HUES48 (cell line): ENCODE data around the gene NCSTN.

Source experiments
- H3K27ac ChIP-seq: one replicate; pipeline ENCODE4 v1.7.0; 2013; ENCODE audit warnings: low read depth, low read length, inconsistent platforms
- H3K27me3 ChIP-seq: 2 replicates; pipeline ENCODE4 v1.6.1; 2013; ENCODE audit warnings: mild to moderate bottlenecking, low read length; ENCODE audit not compliant: control insufficient read depth, insufficient read depth
- H3K36me3 ChIP-seq: 2 replicates; pipeline ENCODE4 v1.6.1; 2013; ENCODE audit warnings: low read length; ENCODE audit not compliant: control insufficient read depth, insufficient read depth
- H3K4me1 ChIP-seq: 2 replicates; pipeline ENCODE4 v1.6.1; 2013; ENCODE audit warnings: mild to moderate bottlenecking, low read length; ENCODE audit not compliant: control insufficient read depth, insufficient read depth
- H3K4me3 ChIP-seq: 2 replicates; pipeline ENCODE4 v1.5.1; 2013; ENCODE audit warnings: mild to moderate bottlenecking, low read depth, low read length
- H3K9ac ChIP-seq: 2 replicates; pipeline ENCODE4 v1.6.1; 2013; ENCODE audit warnings: mild to moderate bottlenecking, low read depth, low read length, moderate library complexity
- H3K9me3 ChIP-seq: 2 replicates; pipeline ENCODE4 v1.6.1; 2013; ENCODE audit warnings: low read length; ENCODE audit not compliant: control insufficient read depth, insufficient read depth

Gene NCSTN

DNA sequence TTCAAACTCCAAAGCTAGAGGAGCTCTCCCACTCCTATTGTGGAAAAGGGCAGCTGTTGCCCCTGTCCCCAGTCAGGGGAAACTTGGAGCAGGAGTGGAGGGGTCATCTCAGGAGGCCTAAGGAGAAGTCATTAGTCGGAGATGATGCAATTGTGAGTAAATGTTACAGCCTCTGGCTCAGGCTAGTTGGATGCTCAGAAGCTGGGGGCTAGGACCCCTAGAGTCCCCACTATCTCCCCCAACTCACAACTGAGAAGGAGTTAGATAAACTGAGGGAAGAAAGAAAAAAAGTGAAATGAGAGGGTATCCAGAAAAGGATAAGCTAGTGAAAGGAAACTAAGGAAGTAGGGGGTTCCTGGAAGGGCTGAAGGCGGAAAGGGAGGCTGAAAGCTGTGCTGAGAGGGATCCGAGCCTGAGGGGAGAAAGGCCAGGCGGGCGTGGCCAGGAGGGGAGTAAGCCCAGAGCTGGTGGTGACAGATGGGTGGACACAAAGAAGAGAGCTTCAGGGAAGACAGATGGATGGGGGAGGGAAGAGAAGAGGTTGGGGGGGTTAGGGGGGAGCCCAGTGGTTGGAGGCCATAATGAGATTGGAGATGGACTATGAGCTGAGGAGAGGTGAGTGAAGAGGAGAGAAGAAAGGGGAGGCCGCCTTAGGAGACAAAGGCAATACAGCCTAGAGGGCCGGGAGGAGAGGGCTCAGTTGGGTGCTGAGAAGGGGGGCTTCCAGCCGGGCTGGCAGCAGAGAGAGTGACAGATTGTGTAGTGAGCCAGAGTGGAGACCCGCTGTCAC, 19.2 kb downstream of the NCSTN start:
- Histone ChIP-seq H3K27me3 (no peaks in the 10 kb centered on the region), H3K4me3 (no peak overlapping the region), H3K27ac (peak overlapping the region; percentile 61), H3K9me3 (no peaks in the 10 kb centered on the region), H3K36me3 (peaks cover 35% of the 10 kb centered on the region), H3K4me1 (peaks cover 26% of the 10 kb centered on the region), H3K9ac (no peak overlapping the region)

DNA sequence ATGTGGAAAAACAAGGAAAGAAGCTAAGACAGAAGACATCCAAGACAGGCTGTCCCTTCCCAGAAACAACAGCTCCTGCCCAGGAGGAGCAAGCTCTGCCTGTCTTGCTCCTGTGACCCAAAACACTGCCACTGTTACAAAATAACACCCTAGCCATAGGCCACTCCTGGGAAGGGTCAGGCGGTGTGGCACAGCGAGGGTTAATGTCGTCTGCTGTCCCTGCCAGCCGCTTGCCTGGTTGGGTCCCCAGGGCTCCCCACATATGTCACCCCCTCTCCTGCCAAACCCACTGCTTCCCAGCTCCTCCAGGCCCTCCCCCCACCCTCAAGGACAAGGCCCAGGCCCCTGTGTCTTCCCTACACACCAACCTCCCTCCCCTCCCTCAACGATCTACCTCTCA, 19.8 kb downstream of the NCSTN start:
- Histone ChIP-seq H3K27ac (peak overlapping the region; percentile 58), H3K4me1 (peaks cover 26% of the 10 kb centered on the region), H3K27me3 (no peaks in the 10 kb centered on the region)

DNA sequence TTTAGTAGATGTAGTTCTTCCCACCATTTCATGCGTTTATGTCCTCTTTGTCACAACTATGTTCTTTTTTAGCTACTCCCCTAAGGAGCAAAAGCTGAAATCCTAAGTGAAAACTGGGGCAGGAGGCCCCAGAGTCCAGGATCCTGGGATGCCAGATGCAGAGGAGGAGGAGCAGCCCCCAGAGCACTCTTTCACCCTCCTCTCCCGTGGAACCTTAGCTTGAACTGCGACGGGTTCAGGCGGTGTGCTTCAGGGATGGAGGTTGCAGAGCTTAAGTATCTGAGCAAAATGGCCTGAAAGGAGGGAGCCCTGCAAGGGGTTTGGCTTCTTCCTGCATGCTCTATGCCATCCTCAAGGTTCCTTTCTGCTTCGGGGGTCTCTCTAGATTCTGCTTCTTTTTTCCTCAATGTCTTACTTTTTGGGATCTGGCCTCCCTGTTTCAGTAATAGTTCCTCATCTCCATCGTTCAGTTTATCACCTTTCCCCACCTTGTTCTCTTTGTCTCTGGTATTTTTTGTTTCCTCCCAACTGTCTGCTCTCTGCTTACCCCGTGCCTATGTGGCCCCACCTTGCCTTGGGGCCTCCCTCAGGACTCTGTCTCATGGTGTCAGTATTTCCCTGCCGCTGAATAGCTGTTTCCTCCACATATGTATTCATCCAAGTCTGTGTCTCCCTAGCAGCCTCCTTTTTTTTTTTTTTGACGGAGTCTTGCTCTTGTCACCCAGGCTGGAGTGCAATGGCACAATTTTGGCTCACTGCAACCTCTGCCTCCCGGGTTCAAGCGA, 21.0 kb downstream of the NCSTN start:
- Histone ChIP-seq H3K4me1 (peaks cover 26% of the 10 kb centered on the region), H3K27me3 (no peaks in the 10 kb centered on the region), H3K36me3 (peaks cover 20% of the 10 kb centered on the region)

More for the DNA sequence above, 19.8 kb downstream of the NCSTN start:
- Histone ChIP-seq H3K36me3 (peaks cover 29% of the 10 kb centered on the region), H3K9ac (no peak overlapping the region), H3K9me3 (no peaks in the 10 kb centered on the region), H3K4me3 (no peak overlapping the region)

DNA sequence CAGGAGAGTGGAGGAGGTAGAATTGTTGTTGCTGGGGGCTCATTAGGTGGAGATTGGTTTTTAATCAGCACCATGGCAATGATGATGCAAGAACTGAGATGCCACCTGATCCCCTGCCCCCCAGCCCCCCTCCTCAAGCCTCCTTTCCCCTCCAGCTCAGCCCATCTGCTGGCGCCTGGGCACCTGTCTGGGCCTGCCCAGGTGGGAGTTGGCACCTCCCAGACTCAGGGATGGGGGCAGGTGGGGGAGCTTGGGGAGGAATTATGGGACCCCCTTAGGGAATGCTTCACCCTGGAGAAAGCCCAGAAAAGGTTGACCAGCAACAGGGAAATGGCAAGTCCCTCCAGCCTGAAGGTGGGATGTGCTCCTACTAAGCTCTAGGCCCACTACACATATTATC, 22.1 kb downstream of the NCSTN start:
- Histone ChIP-seq H3K27ac (no peak overlapping the region), H3K27me3 (no peaks in the 10 kb centered on the region), H3K9me3 (no peaks in the 10 kb centered on the region), H3K9ac (no peak overlapping the region), H3K36me3 (peaks cover 9% of the 10 kb centered on the region; the same call in 1 of the 2 replicates), H3K4me3 (no peak overlapping the region), H3K4me1 (peaks cover 29% of the 10 kb centered on the region)

More for the DNA sequence above, 21.0 kb downstream of the NCSTN start:
- Histone ChIP-seq H3K4me3 (no peak overlapping the region), H3K9ac (no peak overlapping the region), H3K9me3 (no peaks in the 10 kb centered on the region), H3K27ac (no peak overlapping the region)

DNA sequence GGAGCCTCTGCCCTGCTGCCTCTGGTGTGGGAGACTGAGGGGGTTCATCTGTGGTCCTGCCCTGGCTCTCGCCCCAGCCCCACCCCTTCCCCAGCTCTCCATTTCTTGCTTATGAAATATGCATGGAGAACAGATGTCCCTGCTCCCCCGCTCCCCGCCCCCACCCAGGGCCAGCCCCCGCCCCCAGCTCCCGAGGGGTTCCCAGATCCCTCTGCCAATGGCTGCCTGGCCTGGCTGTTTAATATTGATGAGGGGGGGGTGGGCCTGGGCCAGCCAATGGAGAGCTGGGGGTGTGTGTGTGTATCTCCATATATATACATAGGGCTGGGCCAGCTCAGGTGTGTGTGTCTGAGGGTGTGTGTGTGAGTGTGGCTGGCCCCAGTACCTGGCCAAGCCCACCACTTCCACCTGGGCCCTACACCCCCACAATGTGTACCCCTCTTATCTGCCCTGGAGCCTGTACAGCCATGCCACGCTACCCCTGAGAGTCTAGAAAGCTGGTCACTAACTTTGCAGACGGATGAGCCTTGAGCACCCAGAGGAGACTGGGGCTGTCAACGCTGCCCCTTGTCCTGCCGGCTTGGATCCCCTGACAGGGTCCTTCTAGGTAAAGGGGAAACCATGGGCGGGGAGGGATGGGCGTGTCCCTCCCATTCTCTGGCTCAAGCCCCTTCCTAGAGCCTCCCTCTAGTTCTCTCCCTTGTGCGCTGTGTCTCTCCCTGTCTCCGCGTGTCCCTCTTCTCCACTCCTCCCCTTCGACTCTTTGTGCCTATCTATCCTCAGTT, 23.7 kb downstream of the NCSTN start, which contains the start of gene NHLH1:
Gene NHLH1 (plus strand): TSS at position 341 of the 785 bp plus-strand sequence. CDS start 3,661 bp downstream, outside the sequence.
- no peak within 1 kb of the TSS for H3K4me3 ChIP-seq
- H3K27ac ChIP-seq: no peak within 1 kb of the TSS
- H3K9ac ChIP-seq: no peak within 1 kb of the TSS

DNA sequence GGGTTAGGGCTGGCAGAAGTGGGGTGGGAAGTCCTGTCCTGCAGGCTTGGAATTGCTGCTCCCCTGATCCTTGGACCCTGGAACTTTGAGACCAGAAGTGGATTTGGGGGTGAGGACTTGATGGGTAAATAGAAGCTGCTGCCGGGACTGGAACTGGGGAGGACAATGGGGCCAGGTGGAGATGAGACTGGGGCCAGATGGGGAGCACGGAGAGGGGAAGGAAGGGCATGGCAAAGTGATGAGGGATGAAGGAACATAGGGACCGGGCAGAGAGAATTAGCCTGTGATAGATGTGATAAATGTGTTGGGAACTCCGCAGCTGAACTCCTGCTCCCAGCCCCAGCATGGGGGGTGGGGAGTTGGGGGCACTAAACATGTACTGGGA, 24.3 kb downstream of the NCSTN start:
- Histone ChIP-seq H3K4me3 (no peak overlapping the region), H3K4me1 (peaks cover 21% of the 10 kb centered on the region), H3K9ac (no peak overlapping the region), H3K27me3 (no peaks in the 10 kb centered on the region), H3K9me3 (no peaks in the 10 kb centered on the region), H3K27ac (no peak overlapping the region), H3K36me3 (no peaks in the 10 kb centered on the region)

More for the DNA sequence above, 23.7 kb downstream of the NCSTN start, which contains the start of gene NHLH1:
- H3K4me1 ChIP-seq: peaks cover 26% of the 10 kb centered on the region
- H3K9me3 ChIP-seq: no peaks in the 10 kb centered on the region
- no peaks in the 10 kb centered on the region for H3K27me3 ChIP-seq
- H3K36me3 ChIP-seq: no peaks in the 10 kb centered on the region

DNA sequence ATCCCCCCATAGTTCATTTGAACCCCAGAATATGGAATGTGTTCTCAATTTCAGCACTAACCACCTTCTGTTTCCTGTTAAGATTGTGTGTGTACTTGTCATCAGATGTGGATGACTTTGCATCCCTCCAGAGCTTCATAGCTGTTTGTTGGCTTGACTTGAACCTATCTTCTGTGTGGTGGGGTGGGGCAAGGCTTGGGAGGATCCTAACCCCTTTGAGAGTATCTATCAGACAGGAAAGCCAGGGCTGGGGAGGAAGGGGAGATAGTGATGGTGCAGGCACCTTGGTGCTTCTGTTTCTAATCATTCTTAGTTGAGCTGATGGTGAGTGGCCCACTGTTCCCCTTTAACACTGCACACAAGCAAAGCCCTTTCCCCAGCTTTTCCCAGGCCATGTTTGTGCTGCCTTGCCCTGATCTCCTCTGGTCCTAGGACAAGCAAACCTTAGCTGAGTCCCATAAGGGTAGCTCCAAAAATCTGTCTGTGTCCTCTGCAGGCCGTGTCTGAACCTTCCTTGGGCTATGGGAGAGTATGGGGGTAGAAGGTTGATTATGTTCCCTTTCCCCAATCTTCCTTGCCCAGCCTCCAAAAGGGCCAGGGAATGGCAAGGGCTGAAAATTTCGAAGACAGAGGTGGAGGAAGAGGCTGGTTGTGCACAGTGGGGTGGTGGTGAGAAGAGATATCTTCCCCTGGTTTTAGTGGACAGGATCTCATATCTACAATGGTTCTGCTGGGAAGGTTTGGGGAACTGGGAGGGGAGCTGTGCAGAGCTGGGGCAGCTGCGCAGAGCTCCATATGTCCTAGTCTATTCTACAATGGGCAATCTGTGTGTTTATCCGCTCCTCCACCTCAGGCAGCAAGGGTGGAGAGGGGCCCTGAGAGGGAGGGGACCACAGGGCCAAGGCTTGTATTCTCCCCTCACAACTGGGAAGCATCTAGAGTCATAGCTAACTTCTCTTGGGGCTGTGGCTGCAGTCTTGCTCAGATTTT, 25.0 kb downstream of the NCSTN start:
- H3K27me3 ChIP-seq: no peaks in the 10 kb centered on the region
- H3K4me1 ChIP-seq: peaks cover 14% of the 10 kb centered on the region
- no peak overlapping the region for H3K9ac ChIP-seq
- no peak overlapping the region for H3K4me3 ChIP-seq
- no peaks in the 10 kb centered on the region for H3K36me3 ChIP-seq
- H3K9me3 ChIP-seq: no peaks in the 10 kb centered on the region
- no peak overlapping the region for H3K27ac ChIP-seq

DNA sequence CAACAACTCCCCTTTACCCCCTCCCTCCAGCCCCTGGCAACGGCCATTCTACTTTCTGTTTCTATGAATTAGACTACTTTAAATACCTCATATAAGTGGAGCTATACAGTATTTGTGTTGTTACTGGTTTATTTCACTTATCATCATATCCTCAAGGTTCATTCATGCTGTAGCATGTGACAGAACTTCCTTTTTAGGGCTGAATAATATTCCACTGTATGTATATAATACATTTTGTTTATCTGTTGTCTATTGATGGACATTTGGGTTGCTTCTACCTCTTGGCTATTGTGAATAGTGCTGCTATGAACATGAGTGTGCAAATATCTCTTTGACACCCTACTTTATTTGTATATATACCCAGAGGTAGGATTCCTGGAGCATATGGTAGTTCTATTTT, 25.9 kb downstream of the NCSTN start:
- no peak overlapping the region for H3K27ac ChIP-seq
- no peaks in the 10 kb centered on the region for H3K27me3 ChIP-seq
- H3K4me3 ChIP-seq: no peak overlapping the region
- no peak overlapping the region for H3K9ac ChIP-seq
- no peaks in the 10 kb centered on the region for H3K9me3 ChIP-seq
- peaks cover 8% of the 10 kb centered on the region for H3K4me1 ChIP-seq
- H3K36me3 ChIP-seq: no peaks in the 10 kb centered on the region

DNA sequence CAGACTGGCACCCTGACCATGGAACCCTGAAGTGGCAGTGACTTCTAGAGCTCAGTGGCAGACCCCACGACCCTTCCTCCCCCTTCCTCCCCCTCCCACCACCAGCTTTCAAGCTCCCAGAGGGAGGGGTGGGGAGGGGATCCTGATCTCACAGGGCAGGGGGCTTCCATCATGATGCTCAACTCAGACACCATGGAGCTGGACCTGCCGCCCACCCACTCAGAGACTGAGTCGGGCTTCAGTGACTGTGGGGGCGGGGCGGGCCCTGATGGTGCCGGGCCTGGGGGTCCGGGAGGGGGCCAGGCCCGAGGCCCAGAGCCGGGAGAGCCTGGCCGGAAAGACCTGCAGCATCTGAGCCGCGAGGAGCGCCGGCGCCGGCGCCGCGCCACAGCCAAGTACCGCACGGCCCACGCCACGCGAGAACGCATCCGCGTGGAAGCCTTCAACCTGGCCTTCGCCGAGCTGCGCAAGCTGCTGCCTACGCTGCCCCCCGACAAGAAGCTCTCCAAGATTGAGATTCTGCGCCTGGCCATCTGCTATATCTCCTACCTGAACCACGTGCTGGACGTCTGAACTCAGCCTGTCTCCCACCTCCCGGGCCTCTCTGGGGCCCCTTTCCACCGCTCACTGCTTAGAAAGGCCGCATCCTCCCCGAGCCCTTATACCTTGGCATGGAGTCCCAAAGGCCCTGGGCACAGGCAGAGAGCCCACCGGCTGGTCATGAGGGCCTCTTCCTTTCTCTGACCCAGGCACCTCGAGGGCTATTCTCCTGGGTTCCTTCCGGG, 27.6 kb downstream of the NCSTN start:
- no peaks in the 10 kb centered on the region for H3K27me3 ChIP-seq
- H3K9ac ChIP-seq: no peak overlapping the region
- H3K4me3 ChIP-seq: no peak overlapping the region
- no peak overlapping the region for H3K27ac ChIP-seq
- H3K36me3 ChIP-seq: no peaks in the 10 kb centered on the region
- no peaks in the 10 kb centered on the region for H3K9me3 ChIP-seq
- peaks cover 23% of the 10 kb centered on the region for H3K4me1 ChIP-seq
